CD14-positive monocyte (primary cell): Measurements from ENCODE around the gene SH3RF3. TPM values are rescaled to one million over a fixed set of nuclear protein-coding genes. Genes with fewer than 3 reads are reported as not detected.

Experiments used
- DNase-seq, 3 donors: peaks; one replicate each; pipeline ENCODE4 v3.0.0-alpha.2; 2011 to 2022
- H2AFZ ChIP-seq: 2 replicates; pipeline ENCODE4 v1.6.0; 2012; ENCODE audit warnings: mild to moderate bottlenecking, low read depth, low read length, inconsistent platforms; ENCODE audit not compliant: insufficient read depth, poor library complexity, severe bottlenecking
- H3K27ac ChIP-seq, 2 donors: 1 replicate in 1 of 2; 2 replicates in 1 of 2; pipeline ENCODE4 v1.5.1; 2012 to 2013; ENCODE audit warnings: low read length in 2 of 2, control low read depth in 1 of 2, inconsistent platforms in 1 of 2, low read depth in 1 of 2, mild to moderate bottlenecking in 1 of 2
- H3K27me3 ChIP-seq, 2 donors: one replicate each; pipeline versions ENCODE4 v1.6.0 to v1.6.1; 2011 to 2013; ENCODE audit warnings: low read length in 2 of 2; ENCODE audit not compliant: control insufficient read depth in 2 of 2, insufficient read depth in 2 of 2
- H3K36me3 ChIP-seq, 2 donors: replicated peaks in 1 of 2; 1 replicate in 1 of 2; 2 replicates in 1 of 2; pipeline versions ENCODE4 v1.5.1 to v1.6.1; 2012 to 2013; ENCODE audit warnings: low read length in 2 of 2, control low read depth in 1 of 2, inconsistent platforms in 1 of 2, mild to moderate bottlenecking in 1 of 2; ENCODE audit not compliant: insufficient read depth in 2 of 2, control insufficient read depth in 1 of 2
- H3K4me1 ChIP-seq, 2 donors: 1 replicate in 1 of 2; 2 replicates in 1 of 2; pipeline versions ENCODE4 v1.5.1 to v1.6.1; 2012 to 2013; ENCODE audit warnings: low read length in 2 of 2, control low read depth in 1 of 2, inconsistent platforms in 1 of 2, mild to moderate bottlenecking in 1 of 2, moderate library complexity in 1 of 2; ENCODE audit not compliant: insufficient read depth in 2 of 2, control insufficient read depth in 1 of 2
- H3K4me2 ChIP-seq: replicated peaks from 2 replicates; pipeline ENCODE3; 2012; ENCODE audit warnings: low read length, moderate library complexity, mild to moderate bottlenecking; ENCODE audit not compliant: poor library complexity, severe bottlenecking; ENCODE audit errors: extremely low read depth
- H3K4me3 ChIP-seq, 3 experiments: fragments of 200-600 bp in 1 of 3; sonication (generic) in 1 of 3; replicated peaks in 1 of 3; 1 replicate in 2 of 3; 2 replicates in 1 of 3; pipeline ENCODE4 v1.5.1; 2011 to 2013; ENCODE audit warnings: low read length in 3 of 3, mild to moderate bottlenecking in 3 of 3, control low read depth in 2 of 3, low read depth in 2 of 3, inconsistent platforms in 1 of 3, moderate library complexity in 1 of 3
- H3K79me2 ChIP-seq: 2 replicates; pipeline ENCODE4 v1.6.0; 2012; ENCODE audit warnings: mild to moderate bottlenecking, control low read depth, inconsistent platforms, low read length, moderate library complexity; ENCODE audit not compliant: insufficient read depth
- H3K9ac ChIP-seq: 2 replicates; pipeline ENCODE4 v1.6.0; 2017; ENCODE audit warnings: low read length, mild to moderate bottlenecking; ENCODE audit not compliant: insufficient read depth, poor library complexity, severe bottlenecking
- H3K9me3 ChIP-seq, 2 donors: replicated peaks in 1 of 2; 1 replicate in 1 of 2; 2 replicates in 1 of 2; pipeline versions ENCODE4 v1.5.1 to v1.6.1; 2012 to 2013; ENCODE audit warnings: low read length in 2 of 2, control low read depth in 1 of 2; ENCODE audit not compliant: control insufficient read depth in 1 of 2, insufficient read depth in 1 of 2
- H4K20me1 ChIP-seq: 2 replicates; pipeline ENCODE4 v1.6.0; 2012; ENCODE audit warnings: mild to moderate bottlenecking, low read length, control low read depth, moderate library complexity; ENCODE audit not compliant: insufficient read depth
- H3K27ac Mint-ChIP-seq, 7 donors: one replicate each; pipeline ENCODE4 v1.8.0; 2020; ENCODE audit warnings: mild to moderate bottlenecking in 7 of 7, mixed read lengths in 7 of 7, moderate library complexity in 6 of 7, inconsistent platforms in 2 of 7
- H3K27me3 Mint-ChIP-seq, 3 donors: one replicate each; pipeline ENCODE4 v1.8.0; 2021 to 2022; ENCODE audit warnings: low read depth in 3 of 3, mild to moderate bottlenecking in 3 of 3, mixed read lengths in 3 of 3, moderate library complexity in 3 of 3, inconsistent platforms in 1 of 3
- H3K36me3 Mint-ChIP-seq, 2 donors: one replicate each; pipeline ENCODE4 v1.8.0; 2020; ENCODE audit warnings: mixed read lengths in 2 of 2, inconsistent platforms in 1 of 2, mild to moderate bottlenecking in 1 of 2
- H3K4me1 Mint-ChIP-seq: one replicate; pipeline ENCODE4 v1.8.0; 2020; ENCODE audit warnings: mild to moderate bottlenecking, mixed read lengths
- H3K4me3 Mint-ChIP-seq, 2 donors: one replicate each; pipeline ENCODE4 v1.8.0; 2020; ENCODE audit warnings: mild to moderate bottlenecking in 2 of 2, mixed read lengths in 2 of 2, moderate library complexity in 1 of 2
- H3K9me3 Mint-ChIP-seq, 7 donors: one replicate each; pipeline ENCODE4 v1.8.0; 2020 to 2022; ENCODE audit warnings: mixed read lengths in 7 of 7, mild to moderate bottlenecking in 6 of 7, moderate library complexity in 6 of 7, inconsistent platforms in 2 of 7
- CTCF ChIP-seq: fragments of 200-600 bp; IDR thresholded peaks from one replicate; pipeline ENCODE4 v1.8.0; 2022; ENCODE audit warnings: antibody characterized with exemption, mild to moderate bottlenecking
- whole genome bisulfite sequencing: methylation state at CpG from one replicate; pipeline ENCODE4 v1.1.5; 2013; ENCODE audit warnings: missing lambda C conversion rate; ENCODE audit not compliant: insufficient coverage; 5-methylcytosine and 5-hydroxymethylcytosine counted together
- intact Hi-C, 2 donors: fragments of 100-400 bp; cut with micrococcal nuclease; formaldehyde crosslinking; loops; one replicate each; pipeline versions ENCODE4 v1.15.0 to v1.15.1; 2023
- polyA plus RNA-seq, 3 donors: library from polyadenylated mRNA; depleted of rRNA in 1 of 3; unstranded in 2 of 3; stranded (reverse) in 1 of 3; fragments of 300-500 nt in 2 of 3; fragments of >200 nt in 1 of 3; fragmentation: Illumina TruSeq in 2 of 3; gene quantifications; 1 replicate in 2 of 3; 2 replicates in 1 of 3; pipeline ENCODE4 v1.2.3, GENCODE V29; 2012 to 2021

The SH3RF3 gene
- polyA plus RNA-seq, 3 donors: 0.25 to 0.75 (median 0.34) TPM

- Histone ChIP-seq H3K4me2 (no peak overlapping the region), H3K9ac (no peak overlapping the region), H3K79me2 (no peaks in the 10 kb centered on the region), H2AFZ (no peak overlapping the region), H3K36me3 (no peaks in the 10 kb centered on the region), H3K4me1 (no peaks in the 10 kb centered on the region), H3K4me3 (no peak overlapping the region), H3K27me3 (no peaks in the 10 kb centered on the region), H3K27ac (no peak overlapping the region), H3K9me3 (no peaks in the 10 kb centered on the region), H4K20me1 (no peaks in the 10 kb centered on the region)
- Mint-ChIP-seq H3K27ac (no peak overlapping the region), H3K36me3 (no peaks in the 10 kb centered on the region), H3K27me3 (peaks cover 2 to 9% (median 3%) of the 10 kb centered on the region in 3 donors), H3K4me1 (no peaks in the 10 kb centered on the region), H3K9me3 (peaks cover 0 to 1% (median 0%) of the 10 kb centered on the region in 7 donors), H3K4me3 (no peak overlapping the region)
- intact Hi-C loops: loop anchor here in 1 of 2 donors (10.0 kb wide), 1 partner anchor 578 kb away; no protein-coding TSS in a partner anchor
- no peak for DNase-seq
- no peak for TF ChIP-seq CTCF
- WGBS: 0% methylated on average over 2 of the region's 5 CpGs
Observed at GRCh38 chr2:109503191-109503590, 374.2 kb downstream of the SH3RF3 start.

GRCh38 chr2:109507217-109507616, 378.2 kb downstream of the SH3RF3 start:
- Mint-ChIP-seq H3K27me3 (peaks cover 2 to 9% (median 3%) of the 10 kb centered on the region in 3 donors), H3K27ac (peak overlapping the region in 1 of 7 donors; percentile 60), H3K36me3 (no peaks in the 10 kb centered on the region), H3K9me3 (peaks cover 0 to 1% (median 0%) of the 10 kb centered on the region in 7 donors), H3K4me1 (peaks cover 2% of the 10 kb centered on the region), H3K4me3 (no peak overlapping the region)
- Histone ChIP-seq H3K4me3 (no peak overlapping the region), H2AFZ (no peak overlapping the region), H3K27ac (no peak overlapping the region), H3K9ac (no peak overlapping the region), H3K9me3 (no peaks in the 10 kb centered on the region), H3K27me3 (no peaks in the 10 kb centered on the region), H3K4me1 (no peaks in the 10 kb centered on the region), H4K20me1 (no peaks in the 10 kb centered on the region), H3K79me2 (no peaks in the 10 kb centered on the region), H3K36me3 (no peaks in the 10 kb centered on the region), H3K4me2 (no peak overlapping the region)
- 1% methylated on average over 7 of the region's 7 CpGs for WGBS
- no peak for DNase-seq
- no peak for TF ChIP-seq CTCF
- intact Hi-C loops: loop anchor here in 1 of 2 donors (10.0 kb wide), 1 partner anchor 582 kb away; no protein-coding TSS in a partner anchor
